GM03348 (cell line): ENCODE measurements around the gene SLC7A5.
"Not testable (repeated sequence)": the region's sequence is repeated elsewhere in the genome, so short reads cannot be mapped to it uniquely, and the experiment has no call there.

ENCODE experiments used
- DNase-seq: peaks from one replicate; pipeline ENCODE4 v3.0.0; 2012; ENCODE audit warnings: low spot score

The SLC7A5 gene

DNA sequence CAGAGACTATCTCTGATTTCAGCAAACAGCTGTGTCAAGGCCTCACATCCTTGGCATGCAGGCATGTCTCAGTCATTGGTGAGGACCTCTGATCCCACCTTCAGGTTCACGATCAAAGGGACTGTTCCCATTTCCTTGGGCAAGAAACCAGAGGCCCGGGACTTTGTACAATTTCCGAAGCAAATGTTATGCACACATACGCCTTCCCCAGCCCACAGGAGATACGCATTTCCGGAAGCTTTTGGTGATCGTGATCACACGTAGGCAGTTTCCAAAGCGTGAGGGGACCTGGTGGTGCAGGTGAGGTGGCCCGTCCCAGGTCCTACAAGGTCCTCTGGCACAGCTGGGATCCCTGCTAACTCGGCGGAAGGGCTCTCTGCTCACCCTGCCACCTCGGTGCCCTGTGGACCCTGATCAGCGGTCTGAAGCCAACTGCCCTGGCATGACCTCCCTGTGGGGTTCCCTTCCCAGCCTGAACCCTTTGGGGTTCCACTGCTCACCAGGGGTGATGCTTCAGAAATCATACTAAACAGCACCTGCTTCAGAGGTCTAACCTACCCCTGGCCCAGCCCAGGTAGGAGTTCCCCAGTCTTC is 74.7 kb downstream of the SLC7A5 start:
- DNase-seq: no peak

DNA sequence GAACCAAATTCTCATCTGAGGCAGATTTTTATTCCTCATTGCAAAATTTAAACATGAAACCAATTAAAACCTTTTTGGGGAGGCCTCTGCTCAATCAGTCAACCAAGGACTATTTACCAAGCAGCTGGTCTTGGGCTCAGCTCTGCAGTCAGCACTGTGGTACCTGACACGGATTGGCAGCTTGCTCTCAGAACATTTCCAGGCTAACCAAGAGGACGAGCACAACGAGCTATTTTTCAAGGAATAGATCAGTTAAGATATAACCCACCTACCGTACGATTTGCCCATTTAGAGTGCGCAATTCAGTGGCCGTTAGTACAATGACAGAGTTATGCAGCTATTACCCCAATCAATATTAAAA is 77.1 kb downstream of the SLC7A5 start:
- no peak for DNase-seq

DNA sequence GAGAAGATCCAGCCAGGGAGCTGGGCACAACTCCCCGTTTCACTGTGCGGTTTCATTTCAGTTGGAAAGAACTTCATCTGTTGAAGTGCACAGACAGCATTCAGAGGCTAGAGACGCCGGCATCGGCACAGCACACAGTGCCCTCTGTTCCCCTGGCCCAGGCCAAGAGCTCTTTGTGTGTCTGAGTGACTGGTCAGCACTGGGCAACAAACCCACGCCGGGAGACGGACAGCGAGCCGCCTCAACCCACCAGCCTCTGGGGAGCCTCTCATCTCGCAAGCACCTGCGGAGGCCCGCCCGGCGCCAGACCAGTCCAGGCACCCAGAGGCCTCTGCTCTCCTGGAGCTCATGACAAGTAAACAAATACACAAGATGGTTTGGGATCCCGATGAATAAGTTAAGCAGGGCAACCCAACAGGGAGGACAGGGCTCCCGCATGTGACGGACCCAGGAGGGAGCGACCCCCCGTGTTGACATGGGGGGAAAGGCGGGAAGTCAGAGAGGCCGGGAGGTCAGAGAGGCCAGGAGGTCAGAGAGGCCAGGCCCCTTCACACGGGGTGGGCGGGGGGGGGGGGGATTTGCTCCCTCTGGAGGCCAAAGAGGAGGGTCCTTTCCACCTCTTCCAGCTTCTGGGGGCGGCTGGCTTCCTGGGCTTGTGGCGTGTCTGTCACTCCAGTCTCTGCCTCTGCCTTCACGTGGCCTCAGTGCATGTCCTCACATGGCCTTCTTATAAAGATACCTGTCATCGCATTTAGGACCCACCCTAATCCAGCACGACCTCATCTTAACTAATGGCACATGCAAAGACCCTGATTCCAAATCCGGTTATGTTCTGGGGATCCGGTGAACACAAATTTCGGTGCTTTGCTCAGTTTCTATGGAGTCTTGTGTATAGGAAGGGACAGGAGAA is 77.8 kb downstream of the SLC7A5 start:
- DNase-seq: no peak

DNA sequence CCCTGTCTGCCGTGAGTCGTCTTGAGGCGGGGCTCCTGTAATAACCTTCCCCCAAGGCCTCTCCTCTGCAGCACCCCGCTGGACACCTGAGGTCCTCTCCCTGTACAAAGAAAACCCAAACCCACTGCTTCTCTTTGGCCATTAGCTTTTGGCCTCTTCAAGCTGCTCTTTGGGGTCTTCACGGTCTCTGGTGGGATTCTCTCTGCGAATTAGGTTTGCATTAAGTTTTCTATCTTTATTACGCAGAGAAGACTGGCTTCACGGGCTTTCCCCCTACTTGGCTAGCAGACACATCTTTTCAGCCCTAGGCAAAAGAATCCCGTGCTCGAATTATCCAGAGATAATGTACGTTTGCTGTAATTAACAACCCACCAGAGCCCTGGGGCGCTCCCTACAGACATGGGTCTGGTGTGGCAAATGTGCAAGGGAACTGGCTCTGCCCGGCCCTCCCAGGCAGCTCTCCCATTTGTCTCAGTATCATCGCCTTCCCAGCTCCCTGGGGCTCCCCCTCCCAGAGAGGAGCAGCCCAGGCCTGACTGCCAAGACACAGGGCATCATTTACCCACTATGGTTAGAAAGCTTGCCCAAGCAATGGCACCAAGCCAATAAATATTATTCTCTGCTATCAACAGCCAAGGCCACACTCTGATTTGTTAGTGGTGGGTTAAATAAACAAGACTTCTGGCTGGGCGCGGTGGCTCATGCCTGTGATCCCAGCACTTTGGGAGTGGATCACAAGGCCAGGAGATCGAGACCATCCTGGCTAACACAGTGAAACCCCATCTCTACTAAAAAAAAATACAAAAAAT is 78.8 kb downstream of the SLC7A5 start:
- DNase-seq: no peak

DNA sequence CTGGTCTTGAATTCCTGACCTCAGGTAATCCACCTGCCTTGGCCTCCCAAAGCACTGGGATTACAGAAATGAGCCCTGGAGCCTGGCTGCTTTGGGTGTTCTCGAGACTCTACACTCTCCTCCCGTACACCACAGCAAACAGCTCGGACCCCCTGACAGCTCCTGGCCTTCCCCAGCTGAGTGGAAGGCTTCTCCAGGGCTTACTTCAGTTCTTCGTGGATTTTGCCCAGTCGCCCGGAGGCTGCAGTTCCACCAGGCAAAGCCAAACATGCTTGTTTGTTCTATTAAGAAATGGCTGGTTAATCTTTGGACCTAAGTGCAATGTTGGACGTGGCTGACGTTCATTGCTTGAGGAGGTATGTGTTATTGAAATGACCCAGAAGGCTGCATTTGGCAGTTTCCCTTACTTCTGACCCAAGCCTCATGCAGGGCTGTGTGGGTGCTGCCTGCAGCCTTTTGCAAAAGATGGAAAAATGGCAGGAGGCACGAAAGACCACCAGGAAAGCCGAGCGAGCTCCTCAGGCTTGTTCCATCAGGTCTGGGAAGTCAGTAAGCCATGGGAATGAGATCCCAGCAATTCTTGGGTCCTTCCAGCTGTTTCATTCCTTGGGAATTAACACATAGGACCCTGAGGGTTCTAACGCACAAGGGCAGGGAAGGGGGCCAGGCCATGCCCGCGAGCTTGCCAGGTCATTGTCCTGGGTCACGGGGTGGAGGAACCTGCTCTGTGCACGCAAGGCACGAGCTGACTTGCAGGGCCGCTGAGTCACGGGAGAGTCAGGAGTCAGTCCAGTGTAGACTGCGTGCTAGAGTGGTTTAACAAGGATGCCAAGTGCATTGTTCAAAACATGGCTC is 79.6 kb downstream of the SLC7A5 start:
- DNase-seq: peak; percentile 55

DNA sequence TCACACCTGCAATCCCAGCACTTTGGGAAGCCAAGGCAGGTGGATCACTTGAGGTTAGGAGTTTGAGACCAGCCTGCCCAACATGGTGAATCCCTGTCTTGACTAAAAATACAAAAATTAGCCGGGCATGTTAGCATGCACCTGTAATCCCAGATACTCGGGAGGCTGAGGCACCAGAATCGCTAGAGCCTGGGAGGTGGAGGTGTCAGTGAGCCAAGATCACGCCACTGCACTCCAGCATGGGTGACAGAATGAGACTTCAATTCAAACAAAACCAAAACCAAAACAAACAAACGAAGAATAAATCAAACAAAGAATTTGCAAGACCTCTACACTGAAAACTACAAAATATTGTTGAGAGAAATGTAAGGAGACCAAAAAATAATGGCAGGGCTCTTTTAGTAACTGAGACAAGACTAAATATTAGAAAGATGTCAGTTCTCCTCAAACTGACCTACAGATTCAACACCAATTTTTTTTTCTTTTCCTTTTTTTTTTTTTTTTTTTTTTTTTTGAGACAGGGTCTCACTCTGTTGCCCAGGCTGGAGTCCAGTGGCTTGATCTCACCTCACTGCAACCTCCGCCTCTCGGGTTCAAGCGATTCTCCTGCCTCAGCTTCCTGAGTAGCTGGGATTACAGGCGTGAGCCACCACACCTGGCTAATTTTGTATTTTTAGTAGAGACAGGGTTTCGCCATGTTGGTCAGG is 80.4 kb downstream of the SLC7A5 start:
- DNase-seq: not testable (repeated sequence)

DNA sequence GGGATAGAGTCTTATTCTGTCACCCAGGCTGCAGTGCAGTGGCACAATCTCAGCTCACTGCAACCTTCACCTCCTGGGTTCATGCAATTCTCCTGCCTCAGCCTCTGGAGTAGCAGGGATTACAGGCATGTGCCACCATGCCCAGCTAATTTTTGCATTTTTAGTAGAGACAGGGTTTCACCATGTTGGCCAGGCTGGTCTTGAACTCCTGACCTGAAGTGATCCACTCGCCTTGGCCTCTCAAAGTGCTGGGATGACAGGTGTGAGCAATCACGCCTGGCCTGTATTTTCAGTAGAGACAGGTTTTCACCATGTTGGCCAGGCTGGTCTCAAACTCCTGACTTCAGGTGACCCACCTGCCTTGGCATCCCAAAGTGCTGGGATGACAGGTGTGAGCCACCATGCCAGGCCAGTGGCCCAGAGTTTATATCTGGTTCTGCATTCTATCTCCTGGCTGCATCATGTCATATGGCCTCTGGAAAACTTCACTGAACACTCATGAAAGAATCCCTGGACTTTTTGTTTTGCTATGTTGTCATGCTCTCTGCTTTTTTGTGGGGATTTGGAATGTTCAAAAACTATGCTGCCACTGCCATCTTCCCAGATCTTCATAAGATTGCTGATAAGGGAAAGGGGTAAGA is 81.7 kb downstream of the SLC7A5 start:
- DNase-seq: not testable (repeated sequence)

DNA sequence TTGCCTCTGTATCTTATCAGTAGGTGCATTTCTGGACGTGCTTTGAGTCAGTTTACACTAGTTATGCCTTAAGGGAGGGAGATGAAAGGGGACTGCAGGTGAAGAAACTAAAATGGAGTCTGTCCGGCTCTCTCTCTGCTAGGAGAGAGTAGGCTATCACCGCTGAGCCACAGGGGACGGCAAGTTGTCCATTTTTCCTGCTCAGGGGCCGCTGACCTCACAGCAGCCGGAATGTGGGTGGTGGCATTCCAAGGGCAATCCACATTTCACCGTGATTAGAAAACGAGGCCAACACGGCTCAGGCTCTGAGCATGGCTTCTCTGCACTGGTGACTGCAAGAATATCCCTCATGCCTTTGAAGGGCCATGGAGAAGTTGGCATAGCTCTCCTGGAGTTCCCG is 84.5 kb downstream of the SLC7A5 start:
- DNase-seq: peak; percentile 51

DNA sequence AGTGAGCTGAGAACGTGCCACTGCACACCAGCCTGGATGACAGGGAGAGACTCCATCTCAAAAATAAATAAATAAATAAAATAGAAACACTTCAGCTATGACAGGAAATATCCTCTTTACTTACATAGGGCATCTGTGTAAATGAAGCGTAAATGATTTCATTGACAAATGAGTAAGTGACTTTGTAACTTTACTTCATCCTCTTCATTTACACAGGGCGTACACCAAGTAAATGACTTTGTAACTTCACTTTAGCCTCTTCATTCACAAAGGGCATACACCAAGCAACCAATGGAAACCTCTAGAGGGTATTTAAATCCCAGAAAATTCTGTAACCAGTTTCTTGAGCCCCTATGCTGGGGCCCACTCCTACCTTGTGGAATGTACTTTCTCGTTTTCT is 87.3 kb downstream of the SLC7A5 start:
- no peak for DNase-seq

DNA sequence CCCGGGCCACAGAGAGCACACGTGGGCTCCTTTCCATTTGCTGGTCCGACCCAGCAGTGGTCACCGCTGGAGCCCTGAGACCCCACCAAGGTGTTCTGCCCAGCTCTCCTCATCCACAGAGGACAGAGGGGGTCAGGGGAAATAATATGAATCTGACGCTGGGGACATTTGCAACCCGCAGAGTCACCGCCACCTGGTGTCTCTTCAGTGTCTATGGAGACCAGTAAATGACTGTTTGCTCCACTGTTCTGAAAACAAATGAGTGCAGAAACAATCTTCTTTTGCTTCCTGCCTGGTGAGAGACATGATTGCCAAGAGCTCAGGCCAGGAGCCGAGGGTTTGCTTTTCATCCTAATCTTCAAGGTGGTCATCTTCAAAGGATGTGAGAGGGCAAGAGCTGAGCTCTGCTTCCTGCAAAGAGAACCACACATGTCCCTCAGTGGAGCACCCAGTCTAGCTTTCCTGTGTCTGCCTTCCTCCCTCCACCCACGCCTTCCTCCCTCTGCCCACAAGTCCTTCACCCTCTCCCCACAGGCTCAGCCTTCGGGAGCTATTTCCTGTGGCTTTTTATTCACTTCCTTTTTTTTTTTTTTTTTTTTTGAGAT is 88.8 kb downstream of the SLC7A5 start:
- DNase-seq: peak; percentile 47
